Stimulated activated CD4-positive, alpha-beta T cell treated with anti-CD3 and anti-CD28 coated beads, Interleukin-2, amount 100 ng/mL, for 24 hours (primary cell): ENCODE data around the gene TMC3.
"Not testable (repeated sequence)": the region's sequence is repeated elsewhere in the genome, so short reads cannot be mapped to it uniquely, and the experiment has no call there.

Experiments used
- DNase-seq, 2 donors: peaks; one replicate each; pipeline ENCODE4 v3.0.0-alpha.2; 2020

Gene TMC3

GRCh38 chr15:81373775-81374395 is at the start of gene TMC3:
Gene TMC3 (minus strand): TSS chr15:81374213. CDS start chr15:81374077, 136 bp downstream.
- no peak for DNase-seq

- no peak for DNase-seq
Measured at GRCh38 chr15:81421461-81421860, 47.4 kb upstream of the TMC3 start.

GRCh38 chr15:81419332-81419943 is 45.4 kb upstream of the TMC3 start:
- DNase-seq: no peak

- no peak for DNase-seq
Measured at GRCh38 chr15:81418891-81419290, 44.9 kb upstream of the TMC3 start.

GRCh38 chr15:81418444-81418843 is 44.4 kb upstream of the TMC3 start:
- no peak for DNase-seq

- DNase-seq: not testable (repeated sequence)
Measured at GRCh38 chr15:81414274-81414968, 40.4 kb upstream of the TMC3 start.

- no peak for DNase-seq
Measured at GRCh38 chr15:81413851-81414250, 39.8 kb upstream of the TMC3 start.

- no peak for DNase-seq
Measured at GRCh38 chr15:81411969-81412633, 38.1 kb upstream of the TMC3 start.

- no peak for DNase-seq
Measured at GRCh38 chr15:81411051-81411450, 37.0 kb upstream of the TMC3 start.

GRCh38 chr15:81410318-81410753 is 36.3 kb upstream of the TMC3 start:
- DNase-seq: no peak

- DNase-seq: no peak
Measured at GRCh38 chr15:81407718-81408117, 33.7 kb upstream of the TMC3 start.

GRCh38 chr15:81407176-81407575 is 33.2 kb upstream of the TMC3 start:
- DNase-seq: no peak

- DNase-seq: no peak
Measured at GRCh38 chr15:81400640-81401236, 26.7 kb upstream of the TMC3 start.

GRCh38 chr15:81398910-81399551 is 25.0 kb upstream of the TMC3 start:
- DNase-seq: no peak

GRCh38 chr15:81398456-81398855 is 24.4 kb upstream of the TMC3 start:
- no peak for DNase-seq

- DNase-seq: no peak
Measured at GRCh38 chr15:81394603-81395002, 20.6 kb upstream of the TMC3 start.

GRCh38 chr15:81391657-81392056 is 17.6 kb upstream of the TMC3 start:
- DNase-seq: no peak

- DNase-seq: no peak
Measured at GRCh38 chr15:81388436-81388770, 14.4 kb upstream of the TMC3 start.

- DNase-seq: no peak
Measured at GRCh38 chr15:81387621-81388435, 13.8 kb upstream of the TMC3 start.

- DNase-seq: no peak
Measured at GRCh38 chr15:81386947-81387346, 12.9 kb upstream of the TMC3 start.

- DNase-seq: no peak
Measured at GRCh38 chr15:81385721-81386076, 11.7 kb upstream of the TMC3 start.
